A549 (cell line): ENCODE results near the gene SLC47A2. TPM values are rescaled to one million over a fixed set of nuclear protein-coding genes. Genes with fewer than 3 reads are reported as not detected.
A peak's percentile ranks its signal among the peaks of the same experiment; 100 is the strongest.

Source experiments
- ATAC-seq, 2 experiments: fragments of 200-7000 bp in 1 of 2; fragments of >200 bp in 1 of 2; cut with Nextera tagmentation in 1 of 2; cut with Tn5 transposase in 1 of 2; 3 replicates each; pipeline versions ENCODE4 v1.8.0 to v1.9.1; 2018 to 2020; ENCODE audit warnings: mild to moderate bottlenecking in 1 of 2, moderate library complexity in 1 of 2
- CTCF ChIA-PET: fragments of 300-600 bp; sonication (Branson Sonifier 250); formaldehyde crosslinking; extraction: SDS; loops from one replicate; lab custom pipeline; 2021; ENCODE audit warnings: antibody characterized with exemption, inconsistent platforms; lab: Yijun Ruan, JAX
- POLR2A ChIA-PET: fragments of 350-600 bp; formaldehyde crosslinking; extraction: SDS; loops from one replicate; lab custom pipeline; 2021; ENCODE audit warnings: antibody characterized with exemption, inconsistent platforms; lab: Yijun Ruan, JAX
- DNase-seq, 2 experiments: peaks; one replicate each; pipeline versions ENCODE4 v3.0.0 to v3.0.0-alpha.2; 2011 to 2016; ENCODE audit warnings: low read depth in 1 of 2, low spot score in 1 of 2
- FAIRE-seq: peaks from 2 replicates; lab custom pipeline; 2011; peaks lifted over from hg19 to GRCh38; lab: Jason Lieb, UNC
- H3K27ac ChIP-seq, 2 experiments: fragments of >200 bp; sonication (Bioruptor Twin); formaldehyde crosslinking; 3 replicates each; pipeline ENCODE4 v1.5.1; 2016 to 2017
- H3K4me1 ChIP-seq: fragments of >200 bp; sonication (Bioruptor Twin); formaldehyde crosslinking; 3 replicates; pipeline ENCODE4 v1.6.1; 2016
- H3K4me2 ChIP-seq: fragments of >200 bp; sonication (Bioruptor Twin); formaldehyde crosslinking; 3 replicates; pipeline ENCODE4 v1.6.1; 2016
- H3K4me3 ChIP-seq: fragments of >200 bp; sonication (Bioruptor Twin); formaldehyde crosslinking; 3 replicates; pipeline ENCODE4 v1.5.1; 2016
- H3K9me3 ChIP-seq: fragments of >200 bp; sonication (Bioruptor Twin); formaldehyde crosslinking; 3 replicates; pipeline ENCODE4 v1.6.1; 2016
- BHLHE40 ChIP-seq: IDR thresholded peaks from 2 replicates; pipeline ENCODE4 v1.6.1; 2012; ENCODE audit warnings: low read depth, low read length, inconsistent platforms
- CHD4 ChIP-seq: fragments of 200-600 bp; sonication (generic); IDR thresholded peaks from 2 replicates; pipeline ENCODE4 v1.6.1; 2016; ENCODE audit warnings: antibody characterized with exemption, mild to moderate bottlenecking, borderline replicate concordance
- EP300 ChIP-seq, 2 experiments: fragments of >200 bp; sonication (Bioruptor Twin); formaldehyde crosslinking; IDR thresholded peaks; 2 replicates in 1 of 2; 3 replicates in 1 of 2; pipeline ENCODE4 v1.6.1; 2016 to 2017
- ESRRA ChIP-seq: fragments of 150-350 bp; IDR thresholded peaks from 2 replicates; pipeline ENCODE4 v1.6.1; 2014; ENCODE audit warnings: mild to moderate bottlenecking, low read length, borderline replicate concordance
- FOSB ChIP-seq: fragments of 250-450 bp; sonication (Bioruptor Pico); IDR thresholded peaks from 2 replicates; pipeline ENCODE4 v1.5.0; 2020; ENCODE audit warnings: mild to moderate bottlenecking, moderate library complexity
- FOSL2 ChIP-seq, 2 experiments: fragments of 450-650 bp in 1 of 2; fragments of >200 bp in 1 of 2; sonication (Bioruptor Twin) in 1 of 2; formaldehyde crosslinking; IDR thresholded peaks; 2 replicates each; pipeline versions ENCODE4 v1.5.0 to v1.6.1; 2016 to 2020; ENCODE audit warnings: mild to moderate bottlenecking in 1 of 2, moderate library complexity in 1 of 2
- FOXS1 ChIP-seq: fragments of 250-450 bp; sonication (Bioruptor Pico); IDR thresholded peaks from 2 replicates; pipeline ENCODE4 v1.5.0; 2020; ENCODE audit warnings: mild to moderate bottlenecking, moderate library complexity
- POLR2A ChIP-seq: IDR thresholded peaks from 2 replicates; pipeline ENCODE4 v1.6.1; 2012; ENCODE audit warnings: mild to moderate bottlenecking, low read length
- RAD21 ChIP-seq, 2 experiments: fragments of >200 bp in 1 of 2; sonication (Bioruptor Twin) in 1 of 2; formaldehyde crosslinking in 1 of 2; IDR thresholded peaks in 1 of 2; conservative IDR thresholded peaks in 1 of 2; 2 replicates in 1 of 2; 3 replicates in 1 of 2; pipeline ENCODE4 v1.6.1; 2012 to 2018; ENCODE audit warnings: inconsistent platforms in 1 of 2
- RARB ChIP-seq: fragments of 250-450 bp; sonication (Bioruptor Pico); IDR thresholded peaks from 2 replicates; pipeline ENCODE4 v1.8.0; 2021; ENCODE audit warnings: mild to moderate bottlenecking, moderate library complexity
- REST ChIP-seq: fragments of 200-600 bp; sonication (generic); IDR thresholded peaks from 2 replicates; pipeline ENCODE4 v1.6.1; 2016; ENCODE audit warnings: antibody characterized with exemption, mild to moderate bottlenecking, moderate library complexity
- RFX5 ChIP-seq: fragments of 450-650 bp; IDR thresholded peaks from 2 replicates; pipeline ENCODE4 v1.7.1; 2014; ENCODE audit warnings: antibody characterized with exemption, mild to moderate bottlenecking, moderate library complexity
- RNF2 ChIP-seq: fragments of 200-600 bp; sonication (generic); IDR thresholded peaks from 2 replicates; pipeline ENCODE4 v1.6.1; 2016; ENCODE audit warnings: low read depth, mild to moderate bottlenecking, antibody characterized with exemption, moderate library complexity, borderline replicate concordance
- SMC3 ChIP-seq: fragments of >200 bp; sonication (Bioruptor Twin); formaldehyde crosslinking; IDR thresholded peaks from 3 replicates; pipeline ENCODE4 v1.6.1; 2018; ENCODE audit warnings: inconsistent platforms
- SREBF2 ChIP-seq: fragments of 450-650 bp; IDR thresholded peaks from 2 replicates; pipeline ENCODE4 v1.6.1; 2014; ENCODE audit warnings: mild to moderate bottlenecking, moderate library complexity
- TP53 ChIP-seq: fragments of 250-450 bp; sonication (Bioruptor Pico); IDR thresholded peaks from 2 replicates; pipeline ENCODE4 v1.5.0; 2021; ENCODE audit warnings: mild to moderate bottlenecking, moderate library complexity
- USF2 ChIP-seq: fragments of 450-650 bp; IDR thresholded peaks from 2 replicates; pipeline ENCODE4 v1.6.1; 2014; ENCODE audit warnings: antibody characterized with exemption
- ZFP36 ChIP-seq: fragments of 450-650 bp; IDR thresholded peaks from 2 replicates; pipeline ENCODE4 v1.6.1; 2014; ENCODE audit warnings: borderline replicate concordance; ENCODE audit not compliant: partially characterized antibody
- WGBS: methylation state at CpG from one replicate; pipeline ENCODE4 v1.1.6; 2017; ENCODE audit errors: missing lambda C conversion rate; 5-methylcytosine and 5-hydroxymethylcytosine counted together
- polyA plus RNA-seq, 4 experiments: library from polyadenylated mRNA; depleted of rRNA in 3 of 4; stranded (reverse); fragments of >200 nt; fragmentation: RNase III in 1 of 4; extraction: RNeasy Plus Mini Kit Qiagen cat#74134 plus additional on column Dnase treatment in 1 of 4; gene quantifications; 2 replicates in 3 of 4; 3 replicates in 1 of 4; pipeline ENCODE4 v1.2.3, GENCODE V29; 2011 to 2017
- TF ChIP-seq, protein P1 (sequence below): fragments of >200 bp; sonication (Bioruptor Twin); formaldehyde crosslinking; IDR thresholded peaks from 3 replicates; pipeline ENCODE4 v1.6.1; 2016

SLC47A2 gene
- polyA plus RNA-seq, 2 of the 4 experiments (the other 2 are of a cell fraction): 0.13 to 0.27 TPM

DNA sequence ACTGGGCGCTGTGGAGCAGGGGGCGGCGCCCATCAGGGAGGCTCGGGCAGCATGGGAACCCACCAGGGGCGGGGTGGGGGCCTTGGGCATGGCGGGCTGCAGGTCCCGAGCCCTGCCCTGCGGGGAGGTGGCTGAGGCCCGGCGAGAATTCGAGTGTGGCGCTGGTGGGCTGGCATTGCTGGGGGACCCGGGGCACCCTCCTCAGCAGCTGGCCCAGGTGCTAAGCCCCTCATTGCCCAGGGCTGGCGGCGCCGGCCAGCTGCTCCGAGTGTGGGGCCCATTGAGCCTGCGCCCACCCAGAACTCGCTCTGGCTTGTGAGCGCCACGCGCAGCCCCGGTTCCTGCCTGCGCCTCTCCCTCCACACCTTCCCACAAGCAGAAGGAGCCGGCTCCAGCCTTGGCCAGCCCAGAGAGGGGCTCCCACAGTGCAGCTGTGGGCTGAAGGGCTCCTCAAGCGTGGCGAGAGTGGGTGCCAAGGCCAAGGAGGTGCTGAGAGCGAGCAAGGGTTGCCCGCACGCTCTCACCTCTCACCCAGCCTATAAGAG lies 62.0 kb downstream of the SLC47A2 start:
- CTCF ChIA-PET: interaction anchor here (0.6 to 2.9 kb wide), 8 partner anchors 8 to 141 kb away, joined by 3 to 13 read pairs (median 4); no protein-coding TSS in a partner anchor
- Histone ChIP-seq H3K4me3 (no peak overlapping the region), H3K9me3 (no peaks in the 10 kb centered on the region), H3K27ac (no peak overlapping the region)
- FAIRE-seq: no peak
- DNase-seq: no peak
- WGBS: 98% methylated on average over 14 of the region's 30 CpGs
- no peak for TF ChIP-seq ZFP36
- no peak for TF ChIP-seq USF2
- TF ChIP-seq POLR2A: no peak
- TF ChIP-seq EP300 (IDR thresholded peaks at IDR 0.05): no peak
- TF ChIP-seq, all 56 proteins: peak for 0
- Histone ChIP-seq H3K4me1 (peaks cover 41% of the 10 kb centered on the region), H3K4me2 (no peak overlapping the region)
- POLR2A ChIA-PET: no interaction called here
- no peak for ATAC-seq

DNA sequence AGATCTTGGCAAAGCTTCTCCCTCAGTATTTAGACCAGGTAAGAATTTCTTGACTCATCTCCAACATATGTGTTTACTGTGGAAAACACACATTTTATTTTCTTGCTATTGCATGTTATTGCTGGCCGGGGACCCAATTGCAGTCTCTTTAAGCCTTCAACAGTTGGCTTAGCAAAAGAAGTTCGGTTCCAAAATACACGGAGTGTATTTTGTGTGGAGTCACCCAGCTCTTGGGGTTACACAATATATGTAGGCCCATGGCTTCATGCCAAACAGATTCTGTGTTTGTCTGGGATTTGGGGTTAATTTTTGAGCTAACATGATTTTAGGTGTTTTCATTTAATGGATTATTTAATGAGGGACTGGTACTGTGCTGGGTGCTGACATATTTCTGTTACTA lies 63.8 kb downstream of the SLC47A2 start:
- FAIRE-seq (no peak), ATAC-seq (no peak), DNase-seq (no peak)
- peaks cover 40% of the 10 kb centered on the region for H3K4me1 ChIP-seq
- CTCF ChIA-PET: interaction anchor here (0.8 to 3.3 kb wide), 13 partner anchors 8 to 139 kb away, joined by 3 to 16 read pairs (median 4); no protein-coding TSS in a partner anchor
- H3K4me2 ChIP-seq: peak overlapping the region; percentile 69
- WGBS: 57% methylated on average over 3 of the region's 3 CpGs
- TF ChIP-seq FOSB (CRISPR knock-in tag): no peak
- POLR2A ChIA-PET: no interaction called here
- no peak overlapping the region for H3K4me3 ChIP-seq
- H3K9me3 ChIP-seq: no peaks in the 10 kb centered on the region
- peak overlapping the region; percentile 0 to 40; a peak in 2 of 6 replicates for H3K27ac ChIP-seq

- peak overlapping the region; percentile 69 for H3K4me2 ChIP-seq
- ATAC-seq: no peak
- peak overlapping the region; percentile 82 for H3K4me3 ChIP-seq
- FAIRE-seq: no peak
- H3K9me3 ChIP-seq: no peaks in the 10 kb centered on the region
- peak overlapping the region; percentile 31 to 40; a peak in 4 of 6 replicates for H3K27ac ChIP-seq
- WGBS: 83% methylated on average over 5 of the region's 5 CpGs
- POLR2A ChIA-PET: no interaction called here
- DNase-seq: no peak
- CTCF ChIA-PET: interaction anchor here (0.5 to 3.3 kb wide), 7 partner anchors 12 to 138 kb away, joined by 3 to 16 read pairs (median 3); no protein-coding TSS in a partner anchor
- H3K4me1 ChIP-seq: peaks cover 41% of the 10 kb centered on the region
- TF ChIP-seq BHLHE40: no peak
- TF ChIP-seq RARB (CRISPR knock-in tag): no peak
- TF ChIP-seq RNF2: no peak
- TF ChIP-seq SMC3: no peak
- TF ChIP-seq RFX5: no peak
- TF ChIP-seq ESRRA: no peak
- no peak for TF ChIP-seq USF2
- TF ChIP-seq FOXS1 (CRISPR knock-in tag): no peak
These were observed 64.7 kb downstream of the SLC47A2 start for GRCh38 chr17:19651451-19652238.

DNA sequence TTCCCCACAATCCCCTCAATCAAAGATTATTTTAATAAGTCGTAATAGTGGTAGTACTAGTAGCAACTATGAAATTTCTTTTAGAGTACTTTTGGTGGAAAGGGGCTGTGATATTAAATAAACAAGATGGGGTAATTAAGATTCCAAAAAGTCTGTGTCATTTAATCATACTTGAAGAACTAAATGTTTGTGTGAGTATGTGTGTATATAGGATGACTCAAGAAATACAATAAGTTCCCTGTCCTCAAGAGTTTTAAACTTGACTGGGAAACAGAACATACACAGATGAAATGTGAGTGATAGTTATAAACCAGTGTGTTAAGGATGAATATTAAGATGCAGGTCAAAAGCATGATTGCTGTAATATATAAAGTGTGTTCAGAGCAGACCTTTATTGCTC lies 65.6 kb downstream of the SLC47A2 start:
- Histone ChIP-seq H3K4me3 (peak overlapping the region; percentile 82), H3K9me3 (no peaks in the 10 kb centered on the region), H3K4me1 (peaks cover 50% of the 10 kb centered on the region), H3K4me2 (peak overlapping the region; percentile 69), H3K27ac (peak overlapping the region; percentile 31 to 95; a peak in 5 of 6 replicates)
- TF ChIP-seq FOSL2 (IDR thresholded peaks at IDR 0.05): no peak
- TF ChIP-seq FOSL2 (CRISPR knock-in tag; IDR thresholded peaks at IDR 0.05): peak; percentile 50; the same call in 1 of the 2 replicates
- TF ChIP-seq, protein P1, sequence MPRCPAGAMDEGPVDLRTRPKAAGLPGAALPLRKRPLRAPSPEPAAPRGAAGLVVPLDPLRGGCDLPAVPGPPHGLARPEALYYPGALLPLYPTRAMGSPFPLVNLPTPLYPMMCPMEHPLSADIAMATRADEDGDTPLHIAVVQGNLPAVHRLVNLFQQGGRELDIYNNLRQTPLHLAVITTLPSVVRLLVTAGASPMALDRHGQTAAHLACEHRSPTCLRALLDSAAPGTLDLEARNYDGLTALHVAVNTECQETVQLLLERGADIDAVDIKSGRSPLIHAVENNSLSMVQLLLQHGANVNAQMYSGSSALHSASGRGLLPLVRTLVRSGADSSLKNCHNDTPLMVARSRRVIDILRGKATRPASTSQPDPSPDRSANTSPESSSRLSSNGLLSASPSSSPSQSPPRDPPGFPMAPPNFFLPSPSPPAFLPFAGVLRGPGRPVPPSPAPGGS: no peak
- no peak for TF ChIP-seq BHLHE40
- no peak for TF ChIP-seq REST
- no peak for TF ChIP-seq TP53 (CRISPR knock-in tag)
- TF ChIP-seq SREBF2: no peak
- TF ChIP-seq RAD21 (conservative IDR thresholded peaks at IDR 0.05 in 1 of 2, IDR thresholded peaks at IDR 0.05 in 1 of 2): no peak
- TF ChIP-seq CHD4: no peak
- ChIA-PET CTCF (interaction anchor here (0.5 to 3.3 kb wide), 4 partner anchors 22 to 126 kb away, joined by 3 to 16 read pairs (median 4); no protein-coding TSS in a partner anchor), POLR2A (no interaction called here)
- DNase-seq (no peak), FAIRE-seq (no peak), ATAC-seq (no peak)
- 60% methylated on average over 1 of the region's 1 CpG for WGBS
